Astrocyte (in vitro differentiated cells and primary cell): Measurements from ENCODE around the gene TMEM89. TPM values are rescaled to one million over a fixed set of nuclear protein-coding genes. Genes with fewer than 3 reads are reported as not detected.

Source experiments
- DNase-seq: peaks from one replicate; pipeline ENCODE4 v3.0.0-alpha.2; 2010; ENCODE audit warnings: low read depth
- FAIRE-seq: peaks from 2 replicates; lab custom pipeline; 2011; peaks lifted over from hg19 to GRCh38; lab: Jason Lieb, UNC
- H2AFZ ChIP-seq: 2 replicates; pipeline ENCODE4 v1.6.0; 2012; ENCODE audit warnings: low read depth, low read length, inconsistent platforms
- H3K27ac ChIP-seq: 2 replicates; pipeline ENCODE4 v1.5.1; 2011; ENCODE audit warnings: low read depth, low read length, inconsistent platforms
- H3K27me3 ChIP-seq: 2 replicates; pipeline ENCODE4 v1.6.0; 2011; ENCODE audit warnings: low read length, inconsistent platforms; ENCODE audit not compliant: insufficient read depth
- H3K36me3 ChIP-seq: 2 replicates; pipeline ENCODE4 v1.5.1; 2011; ENCODE audit warnings: low read length, inconsistent platforms; ENCODE audit not compliant: insufficient read depth
- H3K4me1 ChIP-seq: 2 replicates; pipeline ENCODE4 v1.5.1; 2011; ENCODE audit warnings: low read length, inconsistent platforms; ENCODE audit not compliant: insufficient read depth
- H3K4me2 ChIP-seq: 2 replicates; pipeline ENCODE4 v1.6.0; 2012; ENCODE audit warnings: low read length, inconsistent platforms
- H3K4me3 ChIP-seq: 2 replicates; pipeline ENCODE4 v1.5.1; 2011; ENCODE audit warnings: low read depth, mild to moderate bottlenecking, low read length, inconsistent platforms; ENCODE audit not compliant: insufficient read depth
- H3K79me2 ChIP-seq: 2 replicates; pipeline ENCODE4 v1.6.0; 2012; ENCODE audit warnings: mild to moderate bottlenecking, low read length, inconsistent platforms; ENCODE audit not compliant: insufficient read depth
- H3K9ac ChIP-seq: 2 replicates; pipeline ENCODE4 v1.6.0; 2012; ENCODE audit warnings: mild to moderate bottlenecking, low read length, inconsistent platforms
- H3K9me3 ChIP-seq: 2 replicates; pipeline ENCODE4 v1.5.1; 2012; ENCODE audit warnings: low read depth, mild to moderate bottlenecking, low read length, inconsistent platforms; ENCODE audit not compliant: insufficient read depth
- H4K20me1 ChIP-seq: 2 replicates; pipeline ENCODE4 v1.6.0; 2012; ENCODE audit warnings: low read length, inconsistent platforms; ENCODE audit not compliant: insufficient read depth
- H3K27ac Mint-ChIP-seq: one replicate; pipeline ENCODE4 v1.8.0; 2021; ENCODE audit warnings: mild to moderate bottlenecking, mixed read lengths; ENCODE audit not compliant: unreplicated experiment
- H3K27me3 Mint-ChIP-seq: one replicate; pipeline ENCODE4 v1.8.0; 2021; ENCODE audit warnings: low read depth, mixed read lengths; ENCODE audit not compliant: unreplicated experiment
- H3K36me3 Mint-ChIP-seq: one replicate; pipeline ENCODE4 v1.8.0; 2021; ENCODE audit warnings: low read depth, mixed read lengths; ENCODE audit not compliant: unreplicated experiment
- H3K4me1 Mint-ChIP-seq: one replicate; pipeline ENCODE4 v1.8.0; 2021; ENCODE audit warnings: low read depth, mixed read lengths; ENCODE audit not compliant: unreplicated experiment
- H3K4me3 Mint-ChIP-seq: one replicate; pipeline ENCODE4 v1.8.0; 2021; ENCODE audit warnings: mild to moderate bottlenecking, moderate library complexity, mixed read lengths; ENCODE audit not compliant: unreplicated experiment
- H3K9me3 Mint-ChIP-seq: one replicate; pipeline ENCODE4 v1.8.0; 2021; ENCODE audit warnings: mild to moderate bottlenecking, mixed read lengths; ENCODE audit not compliant: unreplicated experiment
- EZH2 ChIP-seq: IDR thresholded peaks from 2 replicates; pipeline ENCODE4 v1.6.1; 2012; ENCODE audit warnings: mild to moderate bottlenecking, low read length, inconsistent platforms; ENCODE audit not compliant: insufficient read depth
- total RNA-seq: library from RNA; stranded (reverse); gene quantifications from 2 replicates; pipeline ENCODE4 v1.2.1, GENCODE V29; 2021
- TF ChIP-seq, protein P1 (sequence below): IDR thresholded peaks from 2 replicates; pipeline ENCODE4 v1.5.1; 2011; ENCODE audit warnings: low read depth, mild to moderate bottlenecking, inconsistent platforms, low read length, moderate library complexity; ENCODE audit not compliant: insufficient read depth

TMEM89 gene
- total RNA-seq, 1 donor from 2014 or later, result 0.36 TPM

DNA sequence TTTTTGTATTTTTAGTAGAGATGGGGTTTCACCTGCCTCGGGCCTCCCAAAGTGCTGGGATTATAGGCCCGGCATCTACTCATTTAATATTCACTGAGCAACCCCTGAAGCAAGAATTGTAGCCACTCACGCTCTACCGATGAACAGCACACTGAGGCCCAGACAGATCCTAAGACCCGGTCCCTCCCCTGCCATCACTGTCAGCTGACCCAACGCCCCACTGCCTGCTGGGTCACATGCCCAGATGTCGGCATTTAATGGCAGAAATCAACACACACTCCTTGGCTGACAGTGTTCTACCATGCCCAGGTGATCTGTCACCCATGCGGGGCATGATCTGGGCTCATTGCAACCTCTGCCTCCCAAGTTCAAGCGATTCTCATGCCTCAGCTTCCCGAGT, 3.2 kb upstream of the TMEM89 start:
- no peak overlapping the region for H3K9ac ChIP-seq
- H3K27me3 ChIP-seq, result no peaks in the 10 kb centered on the region
- Mint-ChIP-seq H3K4me3 (no peak overlapping the region), H3K27me3 (no peaks in the 10 kb centered on the region), H3K27ac (no peak overlapping the region), H3K9me3 (no peaks in the 10 kb centered on the region), H3K4me1 (no peaks in the 10 kb centered on the region), H3K36me3 (peaks cover 49% of the 10 kb centered on the region)
- no peak for FAIRE-seq
- no peak overlapping the region for H3K27ac ChIP-seq
- H3K4me1 ChIP-seq, result no peaks in the 10 kb centered on the region
- H3K79me2 ChIP-seq, result no peaks in the 10 kb centered on the region
- no peak overlapping the region for H3K4me2 ChIP-seq
- no peak overlapping the region for H3K4me3 ChIP-seq
- no peaks in the 10 kb centered on the region for H3K9me3 ChIP-seq
- TF ChIP-seq, protein P1, sequence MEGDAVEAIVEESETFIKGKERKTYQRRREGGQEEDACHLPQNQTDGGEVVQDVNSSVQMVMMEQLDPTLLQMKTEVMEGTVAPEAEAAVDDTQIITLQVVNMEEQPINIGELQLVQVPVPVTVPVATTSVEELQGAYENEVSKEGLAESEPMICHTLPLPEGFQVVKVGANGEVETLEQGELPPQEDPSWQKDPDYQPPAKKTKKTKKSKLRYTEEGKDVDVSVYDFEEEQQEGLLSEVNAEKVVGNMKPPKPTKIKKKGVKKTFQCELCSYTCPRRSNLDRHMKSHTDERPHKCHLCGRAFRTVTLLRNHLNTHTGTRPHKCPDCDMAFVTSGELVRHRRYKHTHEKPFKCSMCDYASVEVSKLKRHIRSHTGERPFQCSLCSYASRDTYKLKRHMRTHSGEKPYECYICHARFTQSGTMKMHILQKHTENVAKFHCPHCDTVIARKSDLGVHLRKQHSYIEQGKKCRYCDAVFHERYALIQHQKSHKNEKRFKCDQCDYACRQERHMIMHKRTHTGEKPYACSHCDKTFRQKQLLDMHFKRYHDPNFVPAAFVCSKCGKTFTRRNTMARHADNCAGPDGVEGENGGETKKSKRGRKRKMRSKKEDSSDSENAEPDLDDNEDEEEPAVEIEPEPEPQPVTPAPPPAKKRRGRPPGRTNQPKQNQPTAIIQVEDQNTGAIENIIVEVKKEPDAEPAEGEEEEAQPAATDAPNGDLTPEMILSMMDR, result no peak
- no peak for TF ChIP-seq EZH2
- H4K20me1 ChIP-seq, result no peaks in the 10 kb centered on the region
- H2AFZ ChIP-seq, result no peak overlapping the region
- no peak for DNase-seq
- peaks cover 4% of the 10 kb centered on the region for H3K36me3 ChIP-seq

DNA sequence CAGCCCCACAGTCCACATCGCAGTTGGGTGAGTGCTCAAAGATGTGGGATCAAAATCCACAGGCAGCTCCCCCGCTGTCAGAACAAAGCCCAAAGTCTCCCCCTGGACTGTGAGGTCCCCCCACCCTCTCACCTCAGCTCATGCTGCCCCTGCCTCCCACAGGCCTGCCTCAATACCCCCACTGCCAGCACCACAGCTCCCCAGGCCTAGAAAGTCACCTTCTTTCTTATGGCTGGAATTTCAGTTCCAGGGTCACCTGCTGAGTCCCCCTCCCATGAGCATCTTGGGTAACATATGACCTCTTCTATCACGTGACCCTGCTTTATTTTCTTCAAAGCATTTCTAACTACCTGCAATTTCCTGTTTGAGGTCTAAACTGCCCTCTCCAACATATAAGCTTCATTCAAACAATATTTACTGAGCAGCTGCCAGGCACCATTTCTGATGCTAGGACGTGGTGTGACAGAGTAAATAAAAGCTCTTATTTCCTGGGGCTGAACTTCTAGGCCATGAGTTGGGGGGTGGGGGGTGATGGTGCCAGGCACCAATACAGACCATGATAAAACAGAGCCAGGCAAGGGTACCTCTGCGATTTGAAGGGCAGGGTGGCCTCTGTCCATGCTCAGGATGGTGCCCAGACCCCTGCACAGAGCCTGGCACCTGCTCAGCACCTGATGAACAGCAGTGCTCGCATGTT, 2.4 kb upstream of the TMEM89 start:
- Histone ChIP-seq H2AFZ (no peak overlapping the region), H3K4me2 (no peak overlapping the region), H3K9ac (no peak overlapping the region), H3K79me2 (no peaks in the 10 kb centered on the region), H3K36me3 (peaks cover 2% of the 10 kb centered on the region), H3K27ac (no peak overlapping the region), H3K27me3 (no peaks in the 10 kb centered on the region), H4K20me1 (no peaks in the 10 kb centered on the region), H3K4me3 (no peak overlapping the region), H3K4me1 (no peaks in the 10 kb centered on the region), H3K9me3 (no peaks in the 10 kb centered on the region)
- no peak overlapping the region for H3K4me3 Mint-ChIP-seq
- no peak for DNase-seq
- H3K27me3 Mint-ChIP-seq, result no peaks in the 10 kb centered on the region
- H3K27ac Mint-ChIP-seq, result peak overlapping the region; percentile 9
- FAIRE-seq, result no peak
- H3K9me3 Mint-ChIP-seq, result no peaks in the 10 kb centered on the region
- H3K36me3 Mint-ChIP-seq, result peaks cover 42% of the 10 kb centered on the region
- TF ChIP-seq, protein P1, result no peak
- TF ChIP-seq EZH2, result no peak
- no peaks in the 10 kb centered on the region for H3K4me1 Mint-ChIP-seq
